ENCODE results near the gene RCOR1.
A peak's percentile ranks its signal among the peaks of the same experiment; 100 is the strongest.
"Not testable (repeated sequence)": the region's sequence is repeated elsewhere in the genome, so short reads cannot be mapped to it uniquely, and the experiment has no call there.

Gene RCOR1

DNA sequence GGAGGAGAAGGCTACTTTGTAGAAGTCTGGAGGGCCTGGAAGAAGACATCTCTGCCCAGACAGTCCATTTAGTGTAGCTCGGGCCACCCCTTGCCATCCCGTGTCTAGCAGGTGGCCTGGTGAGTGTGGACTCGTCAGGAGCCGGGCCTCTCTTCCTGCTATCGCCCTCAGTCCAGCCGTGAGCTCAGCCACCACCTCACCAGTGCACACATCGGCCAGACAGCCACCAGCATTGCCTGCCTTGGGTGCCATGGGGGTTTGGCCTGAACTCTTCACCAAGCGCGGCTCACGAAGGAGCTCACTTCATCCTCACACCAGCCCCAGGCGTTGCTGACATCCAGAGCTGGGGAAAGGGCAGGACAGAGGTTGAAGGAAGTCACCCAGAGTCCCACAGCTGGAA is 165.2 kb downstream of the RCOR1 start:
- DNase-seq = no peak

DNA sequence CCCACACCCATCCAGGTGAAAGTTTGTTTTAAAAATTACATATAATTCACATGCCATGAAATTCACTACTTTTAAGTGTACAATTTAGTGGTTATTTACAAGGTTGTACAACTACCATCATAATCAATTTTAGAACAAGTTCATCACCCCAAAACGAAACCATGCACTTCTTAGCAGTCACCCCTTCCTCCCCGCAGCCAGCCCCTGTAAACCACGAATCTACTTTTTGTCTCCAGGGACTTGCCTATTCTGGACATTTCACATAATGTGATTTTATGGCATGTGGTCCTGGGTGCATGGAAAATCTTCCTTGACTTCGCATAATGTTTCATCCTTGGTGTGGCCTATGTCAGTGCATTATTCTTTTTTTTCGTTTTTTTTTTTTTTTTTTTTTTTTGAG is 165.6 kb downstream of the RCOR1 start:
- DNase-seq = no peak

DNA sequence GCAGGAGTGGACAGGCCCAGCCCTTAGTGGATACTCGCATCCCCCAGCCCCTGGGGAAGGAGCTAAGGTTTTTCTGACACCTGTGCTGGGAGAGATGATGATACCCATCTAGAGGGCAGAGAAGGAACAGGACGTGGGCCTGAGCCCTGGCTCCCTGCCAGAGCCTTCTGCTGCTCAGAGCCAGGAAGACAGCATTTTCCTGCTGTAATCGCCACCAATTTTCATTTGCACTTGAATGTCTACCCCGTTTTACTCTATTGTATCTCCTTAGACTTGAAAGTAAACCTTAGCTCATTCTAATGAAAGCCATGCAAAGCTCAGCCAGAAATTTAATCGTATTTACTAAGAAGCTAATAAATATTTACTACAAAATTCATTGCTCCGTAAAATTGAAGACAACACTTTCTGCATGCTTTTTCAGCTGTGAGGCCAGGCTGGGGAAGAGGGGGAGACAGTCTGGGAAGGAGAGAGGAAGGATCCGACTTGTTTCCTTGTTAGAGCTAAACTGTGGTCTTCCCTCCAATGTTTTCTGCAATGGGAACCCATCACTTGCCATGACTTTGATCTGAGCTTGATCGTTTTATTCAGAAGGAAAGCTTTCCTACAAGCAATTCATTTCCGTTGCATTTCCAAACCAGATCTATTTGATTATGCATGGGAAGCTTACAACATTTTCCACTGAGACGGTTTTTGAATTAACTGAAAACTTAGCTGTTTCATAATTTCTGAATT is 167.2 kb downstream of the RCOR1 start:
- DNase-seq = peak; percentile 33

- no peak for DNase-seq
Measured at GRCh38 chr14:102760496-102761193, 168.2 kb downstream of the RCOR1 start.

DNA sequence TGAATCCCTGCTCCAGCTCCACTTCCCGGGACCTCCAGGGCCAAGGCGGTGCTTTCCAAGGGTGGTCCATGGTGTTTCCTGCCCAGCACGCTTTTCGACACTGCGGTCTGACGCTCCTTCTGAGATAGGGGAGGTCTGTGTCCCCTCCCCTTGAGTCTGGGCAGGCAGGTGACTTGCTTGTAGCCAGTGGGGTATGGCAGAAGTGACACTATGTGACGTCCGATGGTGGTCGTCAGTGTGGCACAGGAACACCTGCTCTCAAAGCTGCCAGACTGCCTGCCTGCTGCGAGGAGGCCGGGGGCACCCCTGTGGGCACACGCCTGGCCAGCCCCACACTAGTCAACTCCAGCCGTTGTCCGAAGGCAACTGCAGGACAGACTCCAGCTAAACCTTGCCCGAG is 168.8 kb downstream of the RCOR1 start:
- no peak for DNase-seq

GRCh38 chr14:102764220-102764671 is 171.8 kb downstream of the RCOR1 start:
- DNase-seq = no peak

DNA sequence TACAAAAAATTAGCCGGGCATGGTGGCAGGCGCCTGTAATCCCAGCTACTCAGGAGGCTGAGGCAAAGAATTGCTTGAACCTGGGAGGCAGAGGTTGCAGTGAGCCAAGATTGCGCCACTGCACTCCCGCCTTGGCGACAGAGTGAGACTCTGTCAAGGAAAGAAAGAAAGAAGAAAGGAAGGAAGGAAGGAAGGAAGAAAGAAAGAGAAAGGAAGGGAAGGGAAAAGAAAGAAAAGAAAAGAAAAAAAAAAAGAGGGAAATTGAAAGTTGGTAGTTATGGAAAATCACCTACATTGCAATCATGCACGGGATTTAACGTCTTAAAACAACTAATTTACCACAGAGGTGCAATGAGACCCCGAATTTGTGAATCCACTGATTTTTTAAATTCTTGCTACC is 173.3 kb downstream of the RCOR1 start:
- not testable (repeated sequence) for DNase-seq

DNA sequence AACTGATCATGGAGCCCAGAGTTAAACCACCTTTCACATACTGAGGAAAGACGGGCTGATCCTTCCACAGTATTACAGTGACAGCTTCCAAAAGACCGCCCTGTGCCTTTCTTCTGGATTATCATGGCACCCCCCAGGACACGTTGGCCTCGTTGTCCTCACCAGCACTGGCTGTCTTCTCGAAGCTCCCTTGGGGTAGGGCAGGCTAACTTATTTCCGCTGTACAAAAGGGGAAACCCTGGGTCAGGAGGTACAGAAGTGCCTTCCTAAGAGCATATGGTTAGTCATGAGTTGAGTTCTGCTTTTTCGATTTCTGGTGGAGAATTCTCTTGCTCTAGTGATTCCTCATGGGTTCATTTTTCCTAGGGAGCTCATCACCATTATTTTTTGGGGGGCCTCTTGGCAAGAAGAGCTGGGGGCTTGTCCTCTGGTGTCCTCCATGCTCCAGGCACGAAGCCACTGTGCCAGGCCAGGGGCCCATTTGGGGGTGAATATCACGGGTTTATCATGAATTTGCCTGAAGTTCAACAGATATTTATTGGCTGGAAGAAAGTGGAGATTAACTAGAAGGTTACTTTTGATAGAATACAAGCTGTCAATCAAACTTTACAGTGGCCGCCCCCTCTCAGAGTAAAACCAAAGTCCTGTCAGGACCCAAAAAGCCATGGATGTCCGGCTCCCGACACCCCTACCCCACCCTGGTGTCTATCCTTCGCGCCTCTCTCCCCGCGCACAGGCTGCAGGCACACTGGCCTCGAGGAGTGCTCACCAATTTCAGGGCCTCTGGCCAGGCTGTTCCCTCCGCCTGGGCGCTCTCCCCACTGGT is 176.0 kb downstream of the RCOR1 start:
- DNase-seq = no peak

- DNase-seq = no peak
Measured at GRCh38 chr14:102769049-102769327, 176.5 kb downstream of the RCOR1 start.

DNA sequence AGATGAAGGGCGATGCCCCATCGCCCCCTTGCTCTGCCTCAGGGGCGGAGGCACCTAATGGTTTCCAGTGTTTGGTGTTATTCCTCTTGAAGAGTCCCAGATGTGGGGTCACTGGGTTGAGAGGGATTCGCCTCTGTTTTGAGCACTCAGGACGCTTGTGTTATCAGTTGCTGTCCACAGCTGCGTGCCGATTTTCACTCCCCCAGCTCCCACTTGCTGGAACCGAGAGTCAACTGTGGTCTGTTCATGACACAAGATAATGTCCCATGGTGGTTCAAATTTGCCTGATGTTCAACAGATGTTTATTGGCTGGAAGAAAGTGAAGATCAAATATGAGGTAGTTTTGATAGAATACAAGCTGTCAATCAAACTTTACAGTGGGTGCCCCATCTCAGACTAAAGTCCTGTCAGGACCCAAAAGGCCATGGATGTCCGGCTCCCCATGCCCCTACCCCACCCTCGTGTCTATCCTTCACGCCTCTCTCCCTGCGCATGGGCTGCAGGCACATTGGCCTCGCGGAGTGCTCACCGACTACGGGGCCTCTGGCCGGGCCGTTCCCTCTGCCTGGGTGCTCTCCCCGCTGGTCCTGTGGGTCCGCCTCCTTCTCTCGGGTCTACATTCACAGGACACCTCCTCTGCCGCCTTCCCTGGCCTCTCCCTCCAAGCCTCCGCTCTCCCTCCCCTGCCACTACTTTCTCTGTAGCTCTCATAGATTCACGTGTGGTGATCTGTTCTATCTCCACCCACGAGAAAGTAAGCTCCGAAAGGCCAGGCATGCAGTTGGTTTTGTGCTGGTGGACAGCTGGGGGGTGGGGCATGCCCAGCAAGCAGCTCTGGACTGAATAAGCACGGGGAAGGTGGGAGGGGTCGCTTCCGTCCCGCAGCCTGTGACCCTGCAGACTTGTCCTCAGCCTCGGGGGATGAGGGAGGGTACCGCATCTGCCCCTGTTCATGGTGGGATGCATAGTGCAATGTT is 178.0 kb downstream of the RCOR1 start:
- DNase-seq = no peak

DNA sequence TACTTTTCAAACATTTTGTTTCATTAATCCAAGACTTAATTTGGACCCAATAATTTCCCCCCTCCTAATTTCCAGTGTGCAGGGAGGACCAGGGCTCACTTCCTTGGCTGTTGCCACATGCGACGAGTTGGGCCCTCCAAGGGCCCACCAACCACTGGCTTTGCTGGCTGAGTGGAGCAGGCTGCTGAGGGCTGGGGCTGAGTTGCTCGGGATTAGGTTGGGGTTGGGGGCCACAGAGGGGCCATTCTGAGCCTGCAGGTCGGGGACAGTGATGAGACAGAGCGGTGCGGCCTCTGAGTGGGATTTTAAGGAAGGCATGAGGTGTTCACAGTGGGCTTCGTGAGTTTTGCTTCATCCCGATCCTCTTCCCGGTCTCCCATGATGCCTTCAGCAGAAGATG is 178.7 kb downstream of the RCOR1 start:
- no peak for DNase-seq

DNA sequence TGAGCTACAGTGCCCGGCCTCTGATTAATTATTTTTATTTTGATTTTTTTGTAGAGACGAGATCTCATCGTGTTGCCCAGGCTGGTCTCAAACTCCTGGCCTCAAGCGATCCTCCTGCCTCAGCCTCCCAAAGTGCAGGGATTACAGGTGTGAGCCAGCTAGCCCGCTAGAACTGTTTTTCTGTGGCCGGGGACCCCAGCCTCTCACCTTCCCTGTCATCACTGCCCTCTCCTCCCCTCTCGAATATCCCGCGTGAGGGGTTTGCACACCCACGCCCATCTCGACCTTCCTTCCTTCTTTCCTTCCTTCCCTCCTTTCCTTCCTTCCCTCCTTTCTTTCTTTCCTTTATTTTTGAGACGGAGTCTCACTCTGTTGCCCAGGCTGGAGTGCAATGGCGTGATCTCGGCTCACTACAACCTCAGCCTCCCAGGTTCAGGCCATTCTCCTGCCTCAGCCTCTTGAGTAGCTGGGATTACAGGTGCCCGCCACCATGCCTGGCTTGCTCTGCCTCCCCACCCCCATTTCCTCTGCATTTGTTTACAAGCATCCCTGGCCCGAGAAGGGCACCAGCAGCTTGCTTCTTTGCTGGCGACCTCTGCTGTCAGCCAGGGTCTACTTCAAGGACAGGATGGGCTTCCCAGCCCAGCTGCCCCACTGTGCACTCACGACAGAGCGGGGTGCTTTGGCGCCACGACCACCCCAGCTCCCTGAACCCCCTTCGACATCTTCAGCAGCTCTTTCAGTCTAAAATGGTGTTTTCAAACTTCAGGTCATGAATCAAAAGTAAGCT is 180.5 kb downstream of the RCOR1 start:
- peak; percentile 70 for DNase-seq

- peak; percentile 77 for DNase-seq
Measured at GRCh38 chr14:102774391-102775153, 182.1 kb downstream of the RCOR1 start.

- DNase-seq = no peak
Measured at GRCh38 chr14:102775855-102776760, 183.7 kb downstream of the RCOR1 start.

GRCh38 chr14:102776761-102777710 is 184.6 kb downstream of the RCOR1 start, which contains the start of gene TRAF3:
Gene TRAF3, plus strand, starts transcription at chr14:102777449. Its CDS starts 92,753 bp downstream, at chr14:102870202.
- peak; percentile 70 for DNase-seq

GRCh38 chr14:102777711-102778337 is 185.4 kb downstream of the RCOR1 start:
- peak; percentile 40 for DNase-seq

DNA sequence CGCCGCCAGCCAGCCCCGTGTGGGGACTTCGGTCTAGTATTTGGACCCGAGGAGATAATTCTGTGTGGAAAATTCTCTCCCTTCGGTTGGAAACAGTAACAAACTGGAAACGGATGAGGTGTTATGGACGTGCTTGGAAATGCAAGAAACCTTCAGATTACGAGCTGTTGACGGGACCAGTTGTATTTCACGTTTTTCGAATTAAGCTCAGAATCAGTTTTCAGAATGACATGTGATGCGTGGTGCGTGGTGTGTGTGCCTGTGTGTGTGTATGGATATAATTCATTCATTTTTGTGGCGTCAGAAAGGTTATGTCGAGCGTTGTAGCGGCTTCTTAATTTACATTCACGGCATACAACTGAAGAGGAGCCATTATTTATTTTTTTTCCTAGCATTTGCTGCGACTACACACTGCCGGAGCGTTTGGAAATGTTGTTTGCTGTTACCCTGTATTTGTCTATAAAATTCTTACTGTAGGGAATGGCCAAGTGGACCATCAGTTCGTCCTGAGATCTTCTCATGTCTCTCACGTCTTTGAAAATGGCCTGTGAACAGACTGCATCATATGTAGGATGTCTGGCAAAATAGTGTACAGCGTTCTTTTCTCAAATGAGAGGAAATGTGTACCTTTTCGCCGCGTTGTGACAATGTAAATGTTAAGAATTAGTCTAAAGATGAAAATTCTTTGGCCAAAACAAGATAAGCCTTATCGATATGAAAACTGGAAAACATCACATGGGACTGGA is 186.1 kb downstream of the RCOR1 start:
- no peak for DNase-seq
